Measurements from ENCODE around the gene RFK.
"Not testable (repeated sequence)": the region's sequence is repeated elsewhere in the genome, so short reads cannot be mapped to it uniquely, and the experiment has no call there.

The RFK gene

GRCh38 chr9:76363032-76363395 lies 31.2 kb downstream of the RFK start:
- H3K9me3 ChIP-seq (ENCODE audit: insufficient read depth, low read depth, low read length): peaks cover 4% of the 10 kb centered on the region
- peak overlapping the region; percentile 45 for H2AK5ac ChIP-seq (ENCODE audit: low read length)
- H3K4me3 ChIP-seq (ENCODE audit: low read depth, low read length): no peak overlapping the region
- H3K4me1 ChIP-seq (ENCODE audit: control insufficient read depth in 1 of 2, insufficient read depth in 2 of 2, low read length in 2 of 2): peaks cover 4 to 12% of the 10 kb centered on the region in 2 experiments
- H3K4ac ChIP-seq (ENCODE audit: low read depth, low read length): peak overlapping the region; percentile 84
- peak overlapping the region; percentile 94 for H2BK5ac ChIP-seq (ENCODE audit: low read depth, low read length, poor library complexity)
- H4K91ac ChIP-seq (ENCODE audit: low read depth, low read length): peak overlapping the region; percentile 97
- no peak overlapping the region for H3K18ac ChIP-seq (ENCODE audit: low read length)
- no peak for DNase-seq
- H3K23ac ChIP-seq (ENCODE audit: low read length): no peak overlapping the region
- H3K14ac ChIP-seq (ENCODE audit: low read length): peak overlapping the region; percentile 63
- H4K8ac ChIP-seq (ENCODE audit: low read depth, low read length): peak overlapping the region; percentile 65
- H3K27me3 ChIP-seq (ENCODE audit: insufficient read depth, low read length): no peaks in the 10 kb centered on the region
- peak overlapping the region; percentile 52 for H2BK12ac ChIP-seq (ENCODE audit: low read length)
- WGBS (ENCODE audit: extremely low coverage, insufficient coverage, insufficient read length): no CpG with 5 or more reads among the region's 3 CpGs
- no peak overlapping the region for H3K9ac ChIP-seq (ENCODE audit: low read length)
- H4K12ac ChIP-seq (ENCODE audit: low read depth, low read length): peak overlapping the region; percentile 37
- H3K4me2 ChIP-seq (ENCODE audit: low read length): peak overlapping the region; percentile 32
- peak overlapping the region; percentile 98 for H3K27ac ChIP-seq (ENCODE audit: low read depth, low read length)
- peak overlapping the region; percentile 90 for H2BK120ac ChIP-seq (ENCODE audit: insufficient read depth, low read length, poor library complexity)
- no peak overlapping the region for H2AFZ ChIP-seq (ENCODE audit: insufficient read depth, low read length, poor library complexity)
- no peaks in the 10 kb centered on the region for H3K79me2 ChIP-seq (ENCODE audit: control insufficient read depth, insufficient read depth, low read length, poor library complexity)
- H3K36me3 ChIP-seq (ENCODE audit: control insufficient read depth in 1 of 2, insufficient read depth in 2 of 2, low read length in 2 of 2): no peaks in the 10 kb centered on the region
- H3K79me1 ChIP-seq (ENCODE audit: low read length): peaks cover 14% of the 10 kb centered on the region

GRCh38 chr9:76362332-76363031 lies 31.7 kb downstream of the RFK start:
- H3K79me2 ChIP-seq (ENCODE audit: control insufficient read depth, insufficient read depth, low read length, poor library complexity); H3K14ac ChIP-seq (ENCODE audit: low read length); H3K36me3 ChIP-seq (ENCODE audit: control insufficient read depth in 1 of 2, insufficient read depth in 2 of 2, low read length in 2 of 2); H3K18ac ChIP-seq (ENCODE audit: low read length); H3K9me3 ChIP-seq (ENCODE audit: insufficient read depth, low read depth, low read length); H3K27me3 ChIP-seq (ENCODE audit: insufficient read depth, low read length); H3K4me2 ChIP-seq (ENCODE audit: low read length); H3K23ac ChIP-seq (ENCODE audit: low read length); H3K9ac ChIP-seq (ENCODE audit: low read length); H2AK5ac ChIP-seq (ENCODE audit: low read length); H3K4ac ChIP-seq (ENCODE audit: low read depth, low read length); H4K12ac ChIP-seq (ENCODE audit: low read depth, low read length); H2BK12ac ChIP-seq (ENCODE audit: low read length); H2AFZ ChIP-seq (ENCODE audit: insufficient read depth, low read length, poor library complexity); H3K4me3 ChIP-seq (ENCODE audit: low read depth, low read length): not testable (repeated sequence)
- WGBS (ENCODE audit: extremely low coverage, insufficient coverage, insufficient read length): no CpG with 5 or more reads among the region's 16 CpGs
- peaks cover 4 to 12% of the 10 kb centered on the region in 2 experiments for H3K4me1 ChIP-seq (ENCODE audit: control insufficient read depth in 1 of 2, insufficient read depth in 2 of 2, low read length in 2 of 2)
- peak overlapping the region; percentile 65 for H4K8ac ChIP-seq (ENCODE audit: low read depth, low read length)
- peak overlapping the region; percentile 98 for H3K27ac ChIP-seq (ENCODE audit: low read depth, low read length)
- peaks cover 14% of the 10 kb centered on the region for H3K79me1 ChIP-seq (ENCODE audit: low read length)
- DNase-seq: peak; percentile 33 to 73
- H2BK5ac ChIP-seq (ENCODE audit: low read depth, low read length, poor library complexity): peak overlapping the region; percentile 94
- peak overlapping the region; percentile 97 for H4K91ac ChIP-seq (ENCODE audit: low read depth, low read length)
- H2BK120ac ChIP-seq (ENCODE audit: insufficient read depth, low read length, poor library complexity): peak overlapping the region; percentile 90

- Histone ChIP-seq H2AFZ (ENCODE audit: insufficient read depth, low read length, poor library complexity) (no peak overlapping the region), H3K4ac (ENCODE audit: low read depth, low read length) (no peak overlapping the region), H2AK5ac (ENCODE audit: low read length) (no peak overlapping the region), H3K14ac (ENCODE audit: low read length) (no peak overlapping the region), H3K23ac (ENCODE audit: low read length) (no peak overlapping the region), H3K36me3 (ENCODE audit: control insufficient read depth in 1 of 2, insufficient read depth in 2 of 2, low read length in 2 of 2) (no peaks in the 10 kb centered on the region), H3K4me3 (ENCODE audit: low read depth, low read length) (no peak overlapping the region), H2BK5ac (ENCODE audit: low read depth, low read length, poor library complexity) (no peak overlapping the region), H3K9ac (ENCODE audit: low read length) (no peak overlapping the region), H3K4me1 (ENCODE audit: control insufficient read depth in 1 of 2, insufficient read depth in 2 of 2, low read length in 2 of 2) (peaks cover 4 to 11% of the 10 kb centered on the region in 2 experiments), H3K79me2 (ENCODE audit: control insufficient read depth, insufficient read depth, low read length, poor library complexity) (no peaks in the 10 kb centered on the region), H2BK120ac (ENCODE audit: insufficient read depth, low read length, poor library complexity) (no peak overlapping the region), H3K79me1 (ENCODE audit: low read length) (peaks cover 14% of the 10 kb centered on the region), H3K9me3 (ENCODE audit: insufficient read depth, low read depth, low read length) (peaks cover 3% of the 10 kb centered on the region), H4K8ac (ENCODE audit: low read depth, low read length) (no peak overlapping the region), H3K18ac (ENCODE audit: low read length) (no peak overlapping the region), H4K12ac (ENCODE audit: low read depth, low read length) (no peak overlapping the region), H4K91ac (ENCODE audit: low read depth, low read length) (no peak overlapping the region), H3K4me2 (ENCODE audit: low read length) (no peak overlapping the region), H2BK12ac (ENCODE audit: low read length) (no peak overlapping the region), H3K27ac (ENCODE audit: low read depth, low read length) (no peak overlapping the region), H3K27me3 (ENCODE audit: insufficient read depth, low read length) (no peaks in the 10 kb centered on the region)
- WGBS (ENCODE audit: extremely low coverage, insufficient coverage, insufficient read length): no CpG with 5 or more reads among the region's 2 CpGs
- DNase-seq: no peak
Measured at GRCh38 chr9:76359766-76360165, 34.5 kb downstream of the RFK start.

GRCh38 chr9:76359365-76359764 lies 34.9 kb downstream of the RFK start:
- no peak overlapping the region for H3K4me2 ChIP-seq (ENCODE audit: low read length)
- no peak overlapping the region for H4K91ac ChIP-seq (ENCODE audit: low read depth, low read length)
- peaks cover 4 to 11% of the 10 kb centered on the region in 2 experiments for H3K4me1 ChIP-seq (ENCODE audit: control insufficient read depth in 1 of 2, insufficient read depth in 2 of 2, low read length in 2 of 2)
- no CpG with 5 or more reads among the region's 4 CpGs for WGBS (ENCODE audit: extremely low coverage, insufficient coverage, insufficient read length)
- no peak overlapping the region for H2BK5ac ChIP-seq (ENCODE audit: low read depth, low read length, poor library complexity)
- H3K79me1 ChIP-seq (ENCODE audit: low read length): peaks cover 14% of the 10 kb centered on the region
- no peaks in the 10 kb centered on the region for H3K27me3 ChIP-seq (ENCODE audit: insufficient read depth, low read length)
- H2AK5ac ChIP-seq (ENCODE audit: low read length): no peak overlapping the region
- H3K9me3 ChIP-seq (ENCODE audit: insufficient read depth, low read depth, low read length): peaks cover 3% of the 10 kb centered on the region
- no peak overlapping the region for H3K14ac ChIP-seq (ENCODE audit: low read length)
- no peaks in the 10 kb centered on the region for H3K79me2 ChIP-seq (ENCODE audit: control insufficient read depth, insufficient read depth, low read length, poor library complexity)
- H2AFZ ChIP-seq (ENCODE audit: insufficient read depth, low read length, poor library complexity): no peak overlapping the region
- no peak overlapping the region for H3K9ac ChIP-seq (ENCODE audit: low read length)
- no peaks in the 10 kb centered on the region for H3K36me3 ChIP-seq (ENCODE audit: control insufficient read depth in 1 of 2, insufficient read depth in 2 of 2, low read length in 2 of 2)
- peak overlapping the region; percentile 15 for H2BK12ac ChIP-seq (ENCODE audit: low read length)
- H3K27ac ChIP-seq (ENCODE audit: low read depth, low read length): no peak overlapping the region
- no peak overlapping the region for H3K18ac ChIP-seq (ENCODE audit: low read length)
- H3K4me3 ChIP-seq (ENCODE audit: low read depth, low read length): no peak overlapping the region
- no peak overlapping the region for H4K8ac ChIP-seq (ENCODE audit: low read depth, low read length)
- DNase-seq: no peak
- no peak overlapping the region for H2BK120ac ChIP-seq (ENCODE audit: insufficient read depth, low read length, poor library complexity)
- H4K12ac ChIP-seq (ENCODE audit: low read depth, low read length): no peak overlapping the region
- H3K4ac ChIP-seq (ENCODE audit: low read depth, low read length): no peak overlapping the region
- H3K23ac ChIP-seq (ENCODE audit: low read length): no peak overlapping the region
